HG03108 (cell line): Measurements from ENCODE around the gene RAB44.

Experiments used
- ATAC-seq: cut with Tn5 transposase; IDR thresholded peaks from one replicate; pipeline ENCODE4 v1.9.1; 2021; ENCODE audit warnings: moderate library complexity; ENCODE audit not compliant: unreplicated experiment

Gene RAB44

GRCh38 chr6:36728289-36729160 is 30.9 kb downstream of the RAB44 start:
- ATAC-seq = no peak

GRCh38 chr6:36729161-36729524 is 31.5 kb downstream of the RAB44 start:
- ATAC-seq = no peak

- ATAC-seq = no peak
Observed at GRCh38 chr6:36730424-36731380, 33.1 kb downstream of the RAB44 start.

DNA sequence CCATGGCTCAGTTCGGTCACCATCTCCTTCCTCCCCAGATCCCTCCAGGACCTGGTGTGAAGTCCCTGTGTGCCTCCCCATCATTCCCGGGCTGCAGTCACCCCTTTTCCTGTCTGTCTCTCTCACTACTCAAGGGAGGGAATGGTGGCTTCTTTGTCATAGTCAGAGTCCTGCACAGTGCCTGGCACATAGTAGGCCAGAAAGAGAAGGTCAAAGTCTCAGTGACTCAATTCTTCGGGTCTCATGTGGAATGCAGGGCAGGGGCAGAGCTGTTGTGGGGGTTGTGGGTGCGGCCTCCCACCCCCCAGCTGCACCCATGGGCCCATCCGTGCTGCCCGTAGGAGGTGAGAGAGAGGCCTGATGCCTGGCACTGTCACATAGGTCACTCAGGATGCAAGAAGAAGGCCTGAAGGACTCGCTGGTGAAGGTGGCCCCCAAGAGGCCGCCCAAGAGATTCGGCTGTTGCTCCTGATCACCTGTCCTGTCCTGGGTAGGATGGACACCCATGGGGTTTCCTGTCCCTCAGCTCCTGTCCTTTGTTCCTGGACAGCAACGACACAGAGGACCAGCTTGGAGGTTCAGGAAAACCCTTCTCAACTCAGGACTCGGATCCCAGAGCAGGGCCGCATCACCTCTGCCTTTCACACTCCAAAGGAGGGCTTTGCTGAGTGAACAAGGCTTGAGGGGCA is 34.1 kb downstream of the RAB44 start:
- ATAC-seq = no peak

- no peak for ATAC-seq
Observed at GRCh38 chr6:36733300-36733699, 35.7 kb downstream of the RAB44 start.

- ATAC-seq = no peak
Observed at GRCh38 chr6:36734486-36735060, 36.9 kb downstream of the RAB44 start.

DNA sequence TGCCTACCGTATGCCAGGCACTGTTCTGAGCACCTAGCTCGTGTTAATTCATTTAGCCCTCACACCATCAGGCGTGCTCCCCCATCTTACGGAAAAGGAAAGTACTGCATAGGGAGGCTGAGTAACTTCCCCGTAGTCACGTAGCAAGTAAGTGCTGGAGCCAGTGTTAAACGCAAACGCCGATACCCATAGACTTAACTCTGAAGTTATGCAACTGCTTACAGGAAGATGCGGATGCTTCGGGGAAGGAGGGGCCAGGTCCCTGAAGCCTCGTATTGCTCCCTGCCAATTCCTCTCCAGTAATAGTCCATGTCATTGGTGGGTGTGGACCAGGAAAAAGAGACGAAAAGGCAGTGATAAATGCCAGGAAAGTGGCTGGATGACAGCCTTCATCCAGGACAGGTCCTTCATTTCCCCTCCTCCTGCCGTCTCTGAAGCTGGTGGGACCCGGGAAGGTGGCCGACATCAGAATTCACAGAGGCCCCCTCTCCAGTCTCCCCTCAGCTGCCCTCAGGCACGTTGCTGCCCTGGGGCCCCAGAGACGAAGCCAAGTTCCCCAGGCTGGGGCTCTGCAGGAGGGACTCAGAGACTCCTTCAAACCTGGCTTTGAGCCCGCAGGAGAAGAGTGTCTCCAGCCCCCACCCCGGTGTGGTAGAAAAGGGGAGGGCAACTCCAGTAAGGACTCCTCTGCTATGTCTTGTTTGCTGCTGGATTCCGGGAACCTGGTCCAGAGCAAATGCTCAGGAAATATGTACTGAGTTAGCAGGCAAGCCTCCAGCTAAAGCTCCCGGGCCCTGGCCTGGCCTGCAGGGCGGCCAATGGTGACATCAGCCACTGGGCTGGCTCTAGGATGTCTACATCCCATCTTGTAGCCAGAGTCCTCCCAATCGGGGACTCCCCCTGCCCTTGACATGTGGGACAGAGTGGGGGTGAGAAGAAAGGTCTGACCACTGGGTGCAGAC is 37.8 kb downstream of the RAB44 start:
- peak; percentile 52 for ATAC-seq

DNA sequence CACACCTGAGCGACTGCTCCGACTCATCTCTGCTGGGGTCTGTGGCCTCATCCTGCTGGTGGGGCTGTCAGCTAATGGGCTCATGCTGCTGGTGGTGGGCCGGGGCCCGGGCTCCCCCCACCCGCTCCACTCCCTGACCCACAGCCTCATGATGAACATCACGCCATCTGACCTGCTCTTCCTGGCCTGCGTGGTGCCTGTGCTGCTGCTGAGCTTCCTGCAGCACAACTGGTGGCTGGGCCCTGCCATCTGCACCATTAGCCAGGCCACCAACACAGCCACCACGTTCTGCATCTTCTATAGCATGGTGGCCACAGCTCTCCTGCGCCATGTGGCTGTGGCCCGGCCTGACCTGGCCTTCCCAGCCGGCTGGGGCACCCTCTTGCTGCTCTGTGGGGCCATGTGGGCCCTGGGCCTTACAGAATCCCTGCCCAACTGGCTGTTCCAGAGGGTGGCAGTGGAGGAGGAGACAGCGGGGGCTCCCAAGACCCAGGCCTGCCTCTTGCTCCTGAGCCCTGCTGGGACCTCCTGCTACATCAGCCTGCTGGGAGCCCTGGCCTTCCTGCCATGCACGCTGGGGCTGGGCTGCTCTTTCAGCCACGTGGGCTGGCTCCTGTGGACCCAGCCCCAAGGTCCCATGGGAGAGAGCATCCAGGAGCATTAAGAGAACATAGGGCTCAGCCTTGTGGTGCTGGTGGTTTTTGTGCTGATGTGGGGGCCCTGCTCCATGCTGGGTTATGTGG is 39.6 kb downstream of the RAB44 start:
- ATAC-seq = no peak

GRCh38 chr6:36738108-36738507 is 40.5 kb downstream of the RAB44 start:
- ATAC-seq = no peak

DNA sequence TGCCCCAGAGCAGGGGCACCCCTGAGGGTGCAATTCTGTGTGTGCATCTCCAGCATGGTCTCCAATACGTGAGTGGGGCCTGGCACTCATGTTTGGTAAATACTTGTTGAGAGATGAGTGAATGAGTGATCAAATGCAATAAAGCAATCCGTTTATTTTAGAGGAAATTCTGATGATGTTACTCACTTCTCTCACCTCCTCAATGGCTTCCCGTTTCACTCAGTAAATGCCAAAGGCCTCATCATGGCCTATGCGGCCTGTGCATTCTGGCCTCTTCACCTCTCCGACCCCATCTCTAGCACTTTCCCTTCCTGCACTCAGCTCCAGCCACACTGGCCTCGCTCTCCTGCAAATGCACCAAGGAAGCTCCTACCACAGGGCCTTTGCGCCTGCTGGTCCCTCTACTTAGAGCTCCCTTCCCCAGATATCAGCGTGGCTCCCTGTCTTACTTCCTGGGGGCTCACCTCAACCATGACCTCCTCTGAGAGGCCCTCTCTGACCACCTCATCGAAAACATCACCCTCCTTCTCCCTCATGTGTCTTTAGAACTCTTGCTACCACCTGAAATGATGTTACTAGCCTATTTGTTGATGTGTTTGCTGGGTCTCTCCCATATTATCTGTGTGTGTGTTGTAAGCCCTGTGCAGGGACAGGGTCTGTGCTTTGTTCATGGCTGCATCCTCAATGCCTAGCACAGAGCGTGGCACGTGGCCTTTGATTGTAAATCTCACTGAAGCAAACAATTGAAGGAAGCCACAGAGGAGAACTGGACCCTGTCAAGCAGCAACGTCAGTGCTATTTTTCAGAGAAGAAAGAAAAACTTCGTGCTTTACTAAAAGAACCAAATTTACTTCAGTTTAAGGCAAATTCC is 42.6 kb downstream of the RAB44 start:
- no peak for ATAC-seq

DNA sequence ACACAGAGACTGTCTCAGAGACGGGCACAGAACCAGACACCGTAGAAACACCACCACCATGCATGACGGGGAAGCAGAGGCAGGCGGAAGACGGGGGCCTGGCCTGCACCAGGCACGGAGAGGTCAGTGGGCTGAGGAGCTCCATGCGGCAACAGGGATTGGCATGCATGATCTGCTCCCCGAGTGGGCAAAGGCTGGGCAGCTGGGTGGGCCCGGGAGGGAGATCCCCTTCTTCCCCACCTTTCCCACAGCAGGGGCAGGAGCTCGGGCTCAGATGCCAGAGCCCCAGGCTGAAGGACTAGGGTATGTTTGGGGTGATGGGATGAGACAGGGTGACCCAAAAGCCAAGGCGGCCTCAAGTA is 43.2 kb downstream of the RAB44 start:
- ATAC-seq = no peak

DNA sequence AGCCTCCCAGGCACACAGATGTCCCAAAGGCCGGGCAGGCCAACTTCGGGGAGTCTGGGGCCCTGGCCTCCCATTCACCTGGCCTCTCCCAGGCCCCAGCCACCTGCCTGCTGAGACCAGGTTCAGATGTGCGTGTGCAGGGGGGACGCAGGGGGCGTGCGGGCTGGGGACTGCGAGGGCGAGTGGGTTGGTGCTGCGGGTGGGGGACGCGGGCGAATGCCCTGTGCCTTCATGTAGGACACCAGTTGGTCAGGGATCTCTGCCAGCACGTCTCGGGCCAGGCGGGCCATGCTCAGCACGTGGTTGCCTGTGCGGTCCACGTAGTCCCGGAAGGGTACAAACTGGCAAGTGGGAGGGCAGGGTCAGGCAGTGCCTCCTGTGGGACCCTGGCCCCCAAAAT is 44.5 kb downstream of the RAB44 start:
- no peak for ATAC-seq

GRCh38 chr6:36743032-36743431 is 45.4 kb downstream of the RAB44 start:
- ATAC-seq = no peak

DNA sequence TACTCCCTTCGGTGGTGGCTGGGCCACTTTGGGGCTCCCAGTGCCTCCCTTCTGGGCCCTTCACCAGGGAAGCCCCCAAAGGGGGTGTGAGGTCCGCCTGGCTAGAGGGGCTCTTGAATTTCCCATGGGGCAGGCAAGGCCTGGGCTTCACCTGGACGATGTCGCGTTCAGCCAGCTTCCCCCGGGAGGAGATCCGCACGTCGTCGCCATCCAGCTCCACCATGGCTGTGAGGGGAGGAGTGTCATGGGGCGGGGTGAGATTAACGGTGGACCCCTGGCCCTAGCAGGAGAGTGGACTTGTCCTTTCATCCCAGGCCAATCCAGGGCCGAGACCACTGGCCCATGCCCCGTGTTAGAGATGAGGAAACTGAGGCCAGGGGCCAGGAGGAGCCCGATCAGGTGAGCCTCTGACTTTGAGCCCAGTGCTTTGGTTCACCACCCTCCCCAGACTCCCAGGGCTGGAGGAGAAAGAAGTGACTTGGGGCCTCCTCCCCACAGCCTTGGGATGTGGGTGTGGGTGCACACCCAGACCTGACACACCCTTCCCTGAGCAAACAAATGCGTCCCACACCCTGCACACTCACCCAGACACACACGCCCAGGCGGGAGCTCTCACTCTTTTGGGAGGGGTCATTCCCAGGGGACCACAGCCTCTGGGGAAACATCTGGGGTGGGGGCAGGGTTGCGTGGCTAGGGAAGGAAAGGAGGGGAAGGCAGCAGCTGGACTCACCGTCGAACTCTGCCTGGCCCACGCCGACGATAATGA is 46.1 kb downstream of the RAB44 start:
- ATAC-seq = no peak

GRCh38 chr6:36744304-36744673 is 46.7 kb downstream of the RAB44 start:
- no peak for ATAC-seq

DNA sequence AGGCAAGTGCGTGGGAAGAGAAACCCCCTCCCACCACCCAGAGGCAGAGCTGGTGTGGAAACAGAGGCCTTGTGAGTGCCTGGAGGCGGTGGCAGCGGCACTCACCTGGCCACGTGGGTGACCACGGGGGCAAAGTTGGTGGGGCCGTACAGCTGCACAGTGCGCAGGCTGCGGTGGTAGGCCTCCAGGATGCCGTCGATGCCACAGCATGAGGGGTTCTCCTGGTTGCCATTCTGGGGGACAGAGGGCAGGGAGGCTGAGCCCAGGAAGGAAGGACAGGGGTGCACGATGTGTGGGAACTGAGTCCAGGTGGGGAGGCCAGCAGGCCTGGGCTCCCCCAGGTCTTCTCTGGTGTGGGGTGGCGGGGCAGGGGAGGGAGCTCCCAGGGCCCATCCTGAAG is 47.7 kb downstream of the RAB44 start:
- ATAC-seq = no peak

GRCh38 chr6:36745836-36746235 is 48.2 kb downstream of the RAB44 start:
- ATAC-seq = no peak

- no peak for ATAC-seq
Observed at GRCh38 chr6:36746251-36746650, 48.6 kb downstream of the RAB44 start.
